ENCODE results near the gene SFXN4.

GRCh38 chr10:119165171-119166117 lies at the start of gene SFXN4:
- TF ChIP-seq CTCF (IDR thresholded peaks at IDR 0.05; ENCODE audit: insufficient read depth, low read depth, low read length) (no peak), EZH2 (IDR thresholded peaks at IDR 0.05; ENCODE audit: insufficient read depth, low read length) (no peak)
